Pancreas (tissue), 10 donors: ENCODE measurements around the gene KIAA0513. TPM values are rescaled to one million over a fixed set of nuclear protein-coding genes. Genes with fewer than 3 reads are reported as not detected.
A peak's percentile ranks its signal among the peaks of the same experiment; 100 is the strongest.

ENCODE experiments used
- ATAC-seq, 4 donors: fragments of 200-7000 bp; cut with Tn5 transposase; one replicate each; pipeline versions ENCODE4 v1.8.0 to v1.9.1; 2020; ENCODE audit warnings: mild to moderate bottlenecking in 4 of 4, moderate library complexity in 4 of 4
- DNase-seq, 6 donors: peaks; one replicate each; pipeline ENCODE4 v3.0.0-alpha.2; 2020
- FAIRE-seq: peaks from 2 replicates; lab custom pipeline; 2012; peaks lifted over from hg19 to GRCh38; lab: Jason Lieb, UNC
- H3K27ac ChIP-seq, 4 donors: fragments of 200-600 bp; sonication (generic); 1 replicate in 3 of 4; 2 replicates in 1 of 4; pipeline versions ENCODE4 v1.5.0 to v1.8.0; 2020
- H3K27me3 ChIP-seq, 4 donors: fragments of 200-600 bp; one replicate each; pipeline ENCODE4 v1.8.0; 2021
- H3K36me3 ChIP-seq, 3 donors: fragments of 200-600 bp; sonication (generic) in 1 of 3; one replicate each; pipeline versions ENCODE4 v1.5.0 to v1.8.0; 2020 to 2021
- H3K4me1 ChIP-seq, 3 donors: fragments of 200-600 bp; one replicate each; pipeline ENCODE4 v1.8.0; 2021
- H3K4me3 ChIP-seq, 4 donors: fragments of 200-600 bp; sonication (generic) in 2 of 4; one replicate each; pipeline versions ENCODE4 v1.5.0 to v1.8.0; 2020 to 2021
- H3K9me3 ChIP-seq, 4 donors: fragments of 200-600 bp; one replicate each; pipeline ENCODE4 v1.8.0; 2021
- CTCF ChIP-seq, 4 donors: fragments of 200-600 bp; sonication (generic) in 3 of 4; IDR thresholded peaks; one replicate each; pipeline versions ENCODE4 v1.5.0 to v1.8.0; 2021; ENCODE audit warnings: antibody characterized with exemption in 4 of 4
- WGBS, 2 donors: extraction: QIAGEN DNeasy Blood & Tissue Kit; methylation state at CpG; one replicate each; pipeline ENCODE4 v1.1.7; 2013; 5-methylcytosine and 5-hydroxymethylcytosine counted together
- intact Hi-C, 3 donors: fragments of 100-400 bp; cut with DNase I; formaldehyde crosslinking; loops; one replicate each; pipeline versions ENCODE4 v1.11.1 to v1.14.2; 2022
- polyA plus RNA-seq, 2 donors: library from polyadenylated mRNA; stranded (reverse); fragments of 200-250 nt; gene quantifications; one replicate each; pipeline ENCODE4 v1.2.3, GENCODE V29; 2013
- total RNA-seq, 6 donors: library from RNA; stranded (reverse); fragmentation: NEBNext Ultra II Directional in 4 of 6; extraction: Animal tissue kit (Norgen Biotek cat#: 25700) in 4 of 6; gene quantifications; one replicate each; pipeline versions ENCODE4 v1.2.1 to v1.2.4, GENCODE V29; 2021 to 2023
- donor health status: healthy with polysubstance abuse.
- donor health status: DM: no; HTN: no; CAD: no; lungs with moderate emphysema.
- donor health status: DM: no; HTN: no; CAD: no.
- donor health status: control.
- donor health status: control.
- donor health status: Bipolar disorder and iron deficiency.
- donor health status: DM: yes; HTN: yes; CAD: no.
- donor health status: DM: no; HTN: no; CAD: no.
- donor health status: DM: no; HTN: no; CAD: no.
- donor health status: DM: yes; HTN: yes; CAD: no.

The KIAA0513 gene
- total and polyA plus RNA-seq, 8 donors: 3.5 to 22.1 (median 16.2) TPM

GRCh38 chr16:85042606-85043005 lies 15.0 kb downstream of the KIAA0513 start:
- intact Hi-C loops: no loop called here
- 59 to 64% methylated on average over 6 of the region's 6 CpGs for WGBS, 2 donors
- no peak overlapping the region for H3K4me3 ChIP-seq
- H3K4me1 ChIP-seq: peaks cover 0 to 18% (median 4%) of the 10 kb centered on the region in 3 donors
- no peaks in the 10 kb centered on the region for H3K36me3 ChIP-seq
- DNase-seq: no peak
- ATAC-seq: peak in 1 of 4 donors; percentile 40
- H3K27ac ChIP-seq: no peak overlapping the region
- H3K27me3 ChIP-seq: no peaks in the 10 kb centered on the region
- FAIRE-seq: no peak
- H3K9me3 ChIP-seq: no peaks in the 10 kb centered on the region
- no peak for TF ChIP-seq CTCF (IDR thresholded peaks at IDR 0.05)

GRCh38 chr16:85045077-85045476 lies 17.5 kb downstream of the KIAA0513 start:
- FAIRE-seq (no peak), ATAC-seq (no peak), DNase-seq (no peak)
- intact Hi-C loops: no loop called here
- Histone ChIP-seq H3K27me3 (no peaks in the 10 kb centered on the region), H3K4me3 (no peak overlapping the region), H3K9me3 (no peaks in the 10 kb centered on the region), H3K36me3 (no peaks in the 10 kb centered on the region), H3K27ac (no peak overlapping the region), H3K4me1 (peaks cover 0 to 23% (median 4%) of the 10 kb centered on the region in 3 donors)
- 94 to 97% methylated on average over 5 of the region's 5 CpGs for WGBS, 2 donors
- no peak for TF ChIP-seq CTCF (IDR thresholded peaks at IDR 0.05)

- no peak overlapping the region for H3K27ac ChIP-seq
- no peak for TF ChIP-seq CTCF (IDR thresholded peaks at IDR 0.05)
- no peaks in the 10 kb centered on the region for H3K27me3 ChIP-seq
- no peaks in the 10 kb centered on the region for H3K9me3 ChIP-seq
- 70 to 71% methylated on average over 23 of the region's 23 CpGs for WGBS, 2 donors
- H3K4me3 ChIP-seq: no peak overlapping the region
- ATAC-seq: no peak
- peaks cover 0 to 23% (median 4%) of the 10 kb centered on the region in 3 donors for H3K4me1 ChIP-seq
- no peak for DNase-seq
- no peak for FAIRE-seq
- intact Hi-C loops: no loop called here
- H3K36me3 ChIP-seq: no peaks in the 10 kb centered on the region
Observed at GRCh38 chr16:85045641-85046471, 18.3 kb downstream of the KIAA0513 start.

GRCh38 chr16:85046472-85046916 lies 18.9 kb downstream of the KIAA0513 start:
- no peak for TF ChIP-seq CTCF (IDR thresholded peaks at IDR 0.05)
- intact Hi-C loops: no loop called here
- no peaks in the 10 kb centered on the region for H3K9me3 ChIP-seq
- H3K4me1 ChIP-seq: peaks cover 0 to 23% (median 4%) of the 10 kb centered on the region in 3 donors
- WGBS, 2 donors: 75 to 91% methylated on average over 8 of the region's 8 CpGs
- no peaks in the 10 kb centered on the region for H3K36me3 ChIP-seq
- peak overlapping the region in 2 of 4 donors; percentile 52 to 57 for H3K27ac ChIP-seq
- FAIRE-seq: no peak
- H3K4me3 ChIP-seq: no peak overlapping the region
- DNase-seq: no peak
- ATAC-seq: peak in 2 of 4 donors; percentile 3 to 32
- H3K27me3 ChIP-seq: no peaks in the 10 kb centered on the region
